Duodenal mucosa (tissue), 2 donors: Measurements from ENCODE around the gene PLLP.

Experiments used
- H3K27ac ChIP-seq: one replicate; pipeline ENCODE4 v1.7.0; 2013; ENCODE audit warnings: low read depth, low read length
- H3K27me3 ChIP-seq, 2 donors: one replicate each; pipeline ENCODE4 v1.7.0; 2013; ENCODE audit warnings: low read length in 2 of 2, control low read depth in 1 of 2; ENCODE audit not compliant: insufficient read depth in 2 of 2, control insufficient read depth in 1 of 2
- H3K36me3 ChIP-seq, 2 donors: one replicate each; pipeline ENCODE4 v1.7.0; 2013; ENCODE audit warnings: low read length in 2 of 2, control low read depth in 1 of 2; ENCODE audit not compliant: insufficient read depth in 2 of 2, control insufficient read depth in 1 of 2
- H3K4me1 ChIP-seq, 2 donors: one replicate each; pipeline ENCODE4 v1.7.0; 2013; ENCODE audit warnings: low read length in 2 of 2, control low read depth in 1 of 2; ENCODE audit not compliant: insufficient read depth in 2 of 2, control insufficient read depth in 1 of 2
- H3K4me3 ChIP-seq, 2 donors: one replicate each; pipeline ENCODE4 v1.7.0; 2013; ENCODE audit warnings: low read length in 2 of 2, low read depth in 1 of 2
- H3K9ac ChIP-seq, 2 donors: one replicate each; pipeline ENCODE4 v1.7.0; 2013; ENCODE audit warnings: low read length in 2 of 2, low read depth in 1 of 2
- H3K9me3 ChIP-seq, 2 donors: one replicate each; pipeline ENCODE4 v1.7.0; 2013; ENCODE audit warnings: low read length in 2 of 2, control low read depth in 1 of 2; ENCODE audit not compliant: control insufficient read depth in 1 of 2

Gene PLLP

GRCh38 chr16:57226701-57227621 is 57.5 kb downstream of the PLLP start:
- peaks cover 52 to 82% of the 10 kb centered on the region in 2 donors for H3K36me3 ChIP-seq
- H3K27ac ChIP-seq: no peak overlapping the region
- no peaks in the 10 kb centered on the region for H3K9me3 ChIP-seq
- H3K4me3 ChIP-seq: no peak overlapping the region
- no peak overlapping the region for H3K9ac ChIP-seq
- H3K4me1 ChIP-seq: no peaks in the 10 kb centered on the region
- no peaks in the 10 kb centered on the region for H3K27me3 ChIP-seq

- H3K9ac ChIP-seq: no peak overlapping the region
- no peak overlapping the region for H3K4me3 ChIP-seq
- H3K36me3 ChIP-seq: peaks cover 52 to 82% of the 10 kb centered on the region in 2 donors
- H3K27me3 ChIP-seq: no peaks in the 10 kb centered on the region
- H3K9me3 ChIP-seq: no peaks in the 10 kb centered on the region
- H3K4me1 ChIP-seq: no peaks in the 10 kb centered on the region
- no peak overlapping the region for H3K27ac ChIP-seq
Observed at GRCh38 chr16:57225978-57226377, 58.5 kb downstream of the PLLP start.

DNA sequence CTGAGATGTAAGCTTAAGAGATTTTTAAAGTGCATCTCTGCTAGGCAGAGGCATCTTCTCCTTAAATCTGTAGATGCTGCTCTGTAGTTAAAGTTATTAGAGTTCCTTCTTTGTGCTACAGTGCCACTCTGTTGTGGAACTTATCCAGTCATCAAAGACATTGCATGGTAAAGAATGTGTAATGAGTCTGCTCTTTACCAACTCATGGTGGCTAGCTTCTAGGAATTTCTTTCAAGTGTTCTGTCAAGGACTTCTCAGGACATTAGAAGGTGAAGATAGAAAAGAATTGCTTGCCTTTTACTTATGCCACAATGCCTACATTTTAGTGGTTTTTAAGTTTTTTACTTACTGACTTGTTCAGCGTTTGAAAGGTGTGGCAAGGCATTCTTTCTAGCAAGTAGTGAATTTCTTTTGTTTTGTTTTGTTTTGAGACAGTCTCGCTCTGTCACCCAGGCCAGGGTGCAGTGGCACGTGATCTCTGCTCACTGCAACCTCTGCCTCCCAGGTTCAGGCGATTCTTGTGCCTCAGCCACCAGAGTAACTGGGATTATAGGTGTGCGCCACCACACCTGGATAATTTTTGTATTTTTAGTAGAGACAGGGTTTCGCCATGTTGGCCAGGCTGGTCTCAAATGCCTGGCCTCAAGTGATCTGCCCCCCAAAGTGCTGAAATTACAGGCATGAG is 59.7 kb downstream of the PLLP start:
- no peak overlapping the region for H3K9ac ChIP-seq
- H3K36me3 ChIP-seq: peaks cover 51 to 80% of the 10 kb centered on the region in 2 donors
- H3K27me3 ChIP-seq: no peaks in the 10 kb centered on the region
- no peak overlapping the region for H3K4me3 ChIP-seq
- no peak overlapping the region for H3K27ac ChIP-seq
- no peaks in the 10 kb centered on the region for H3K4me1 ChIP-seq
- no peaks in the 10 kb centered on the region for H3K9me3 ChIP-seq

GRCh38 chr16:57223057-57223456 is 61.4 kb downstream of the PLLP start:
- no peaks in the 10 kb centered on the region for H3K4me1 ChIP-seq
- no peak overlapping the region for H3K27ac ChIP-seq
- peaks cover 51 to 76% of the 10 kb centered on the region in 2 donors for H3K36me3 ChIP-seq
- no peaks in the 10 kb centered on the region for H3K9me3 ChIP-seq
- no peak overlapping the region for H3K4me3 ChIP-seq
- no peaks in the 10 kb centered on the region for H3K27me3 ChIP-seq
- no peak overlapping the region for H3K9ac ChIP-seq

- Histone ChIP-seq H3K27ac (no peak overlapping the region), H3K4me3 (no peak overlapping the region), H3K9me3 (peaks cover 8 to 9% of the 10 kb centered on the region in 2 donors), H3K9ac (no peak overlapping the region), H3K4me1 (no peaks in the 10 kb centered on the region), H3K27me3 (no peaks in the 10 kb centered on the region), H3K36me3 (peaks cover 47 to 85% of the 10 kb centered on the region in 2 donors)
Observed at GRCh38 chr16:57216968-57217367, 67.5 kb downstream of the PLLP start.

GRCh38 chr16:57213462-57213861 is 71.0 kb downstream of the PLLP start:
- no peaks in the 10 kb centered on the region for H3K27me3 ChIP-seq
- H3K36me3 ChIP-seq: peaks cover 36 to 91% of the 10 kb centered on the region in 2 donors

DNA sequence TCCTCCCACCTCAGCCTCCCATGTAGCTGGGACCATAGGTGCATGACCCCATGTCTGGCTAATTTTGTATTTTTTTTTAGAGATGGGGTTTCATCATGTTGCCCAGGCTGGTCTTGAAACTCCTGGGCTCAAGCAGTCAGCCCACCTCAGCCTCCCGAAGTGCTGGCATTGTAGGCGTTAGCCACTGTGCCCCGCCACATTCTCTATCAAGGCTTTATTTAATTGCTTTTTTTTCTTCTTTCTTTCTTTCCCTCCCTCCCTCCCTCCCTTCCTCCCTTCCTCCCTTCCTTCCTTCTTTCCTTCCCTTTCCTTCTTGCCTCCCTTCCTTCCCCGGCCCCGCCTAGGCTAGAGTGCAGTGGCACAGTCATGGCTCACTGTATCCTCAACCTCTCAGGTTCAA is 74.7 kb downstream of the PLLP start:
- H3K4me1 ChIP-seq: no peaks in the 10 kb centered on the region
- H3K27ac ChIP-seq: no peak overlapping the region
- no peak overlapping the region for H3K4me3 ChIP-seq
- no peaks in the 10 kb centered on the region for H3K27me3 ChIP-seq
- no peaks in the 10 kb centered on the region for H3K9me3 ChIP-seq
- H3K9ac ChIP-seq: no peak overlapping the region
- peaks cover 35 to 85% of the 10 kb centered on the region in 2 donors for H3K36me3 ChIP-seq

More at GRCh38 chr16:57213462-57213861, 71.0 kb downstream of the PLLP start:
- peaks cover 8 to 9% of the 10 kb centered on the region in 2 donors for H3K9me3 ChIP-seq
- H3K9ac ChIP-seq: no peak overlapping the region
- no peak overlapping the region for H3K27ac ChIP-seq
- H3K4me1 ChIP-seq: no peaks in the 10 kb centered on the region
- no peak overlapping the region for H3K4me3 ChIP-seq

GRCh38 chr16:57208926-57209325 is 75.5 kb downstream of the PLLP start:
- H3K36me3 ChIP-seq: peaks cover 30 to 80% of the 10 kb centered on the region in 2 donors

More at GRCh38 chr16:57208926-57209325, 75.5 kb downstream of the PLLP start:
- Histone ChIP-seq H3K9ac (no peak overlapping the region), H3K27me3 (no peaks in the 10 kb centered on the region), H3K27ac (no peak overlapping the region), H3K4me3 (no peak overlapping the region), H3K9me3 (no peaks in the 10 kb centered on the region), H3K4me1 (no peaks in the 10 kb centered on the region)
